Uterus (tissue), 4 donors: ENCODE measurements around the gene TPD52L2. TPM values are rescaled to one million over a fixed set of nuclear protein-coding genes. Genes with fewer than 3 reads are reported as not detected.
"Not testable (repeated sequence)": the region's sequence is repeated elsewhere in the genome, so short reads cannot be mapped to it uniquely, and the experiment has no call there.

Experiments
- DNase-seq, 2 donors: peaks; one replicate each; pipeline ENCODE4 v3.0.0-alpha.2; 2019 to 2020
- H3K27ac ChIP-seq, 2 donors: fragments of 200-600 bp; sonication (generic); 1 replicate in 1 of 2; 2 replicates in 1 of 2; pipeline ENCODE4 v1.5.1; 2016 to 2018
- H3K27me3 ChIP-seq, 2 donors: fragments of 200-600 bp; sonication (generic); one replicate each; pipeline ENCODE4 v1.5.1; 2018 to 2019; ENCODE audit warnings: control low read depth in 1 of 2
- H3K36me3 ChIP-seq, 2 donors: fragments of 200-600 bp; sonication (generic); one replicate each; pipeline ENCODE4 v1.5.1; 2019; ENCODE audit warnings: control low read depth in 1 of 2
- H3K4me1 ChIP-seq, 2 donors: fragments of 200-600 bp; sonication (generic); one replicate each; pipeline ENCODE4 v1.5.1; 2018 to 2019; ENCODE audit warnings: control low read depth in 1 of 2
- H3K4me3 ChIP-seq, 2 donors: fragments of 200-600 bp; sonication (generic); 1 replicate in 1 of 2; 2 replicates in 1 of 2; pipeline ENCODE4 v1.5.1; 2018 to 2019; ENCODE audit warnings: mild to moderate bottlenecking in 1 of 2
- H3K9me3 ChIP-seq, 2 donors: fragments of 200-600 bp; sonication (generic); one replicate each; pipeline ENCODE4 v1.5.1; 2019; ENCODE audit warnings: control low read depth in 1 of 2
- CTCF ChIP-seq, 4 experiments: fragments of 200-600 bp in 2 of 4; fragments of 450-650 bp in 2 of 4; sonication (generic) in 2 of 4; IDR thresholded peaks; one replicate each; pipeline ENCODE4 v1.5.1; 2016 to 2019; ENCODE audit warnings: antibody characterized with exemption in 4 of 4, mild to moderate bottlenecking in 2 of 4, moderate library complexity in 1 of 4
- POLR2A ChIP-seq, 2 donors: fragments of 450-650 bp; IDR thresholded peaks; one replicate each; pipeline ENCODE4 v1.6.1; 2016; ENCODE audit warnings: antibody characterized with exemption in 2 of 2, mild to moderate bottlenecking in 1 of 2, moderate library complexity in 1 of 2
- intact Hi-C: fragments of 100-400 bp; cut with DNase I; formaldehyde crosslinking; loops from one replicate; pipeline ENCODE4 v1.15.1; 2023; ENCODE audit warnings: low total_unique reads
- total RNA-seq, 4 donors: library from RNA; depleted of rRNA in 3 of 4; stranded (reverse); fragments of >200 nt in 3 of 4; gene quantifications; one replicate each; pipeline versions ENCODE4 v1.1.0 to v1.2.4, GENCODE V29; 2014 to 2023
- donor health status: DM: yes; HTN: yes; CAD: no.

Gene TPD52L2
- total RNA-seq, 4 donors from 2014 or later: 44.1 to 77.8 (median 62.0) TPM

GRCh38 chr20:63926298-63926697 is 61.2 kb downstream of the TPD52L2 start:
- no peak overlapping the region for H3K27ac ChIP-seq
- no peaks in the 10 kb centered on the region for H3K4me1 ChIP-seq
- no peaks in the 10 kb centered on the region for H3K27me3 ChIP-seq
- H3K9me3 ChIP-seq: no peaks in the 10 kb centered on the region
- no peak for DNase-seq
- intact Hi-C loops: no loop called here
- no peaks in the 10 kb centered on the region for H3K36me3 ChIP-seq
- H3K4me3 ChIP-seq: no peak overlapping the region
- TF ChIP-seq CTCF (IDR thresholded peaks at IDR 0.05) (no peak), POLR2A (IDR thresholded peaks at IDR 0.05) (no peak)

GRCh38 chr20:63929071-63929470 is 64.0 kb downstream of the TPD52L2 start:
- Histone ChIP-seq H3K9me3 (no peaks in the 10 kb centered on the region), H3K27ac (no peak overlapping the region), H3K36me3 (no peaks in the 10 kb centered on the region), H3K27me3 (no peaks in the 10 kb centered on the region), H3K4me3 (no peak overlapping the region), H3K4me1 (no peaks in the 10 kb centered on the region)
- no peak for DNase-seq
- TF ChIP-seq POLR2A (IDR thresholded peaks at IDR 0.05) (no peak), CTCF (IDR thresholded peaks at IDR 0.05) (no peak)
- intact Hi-C loops: no loop called here

GRCh38 chr20:63929473-63929883 is 64.4 kb downstream of the TPD52L2 start:
- H3K27ac ChIP-seq, DNase-seq, H3K9me3 ChIP-seq, H3K36me3 ChIP-seq, H3K4me1 ChIP-seq, intact Hi-C loops, H3K27me3 ChIP-seq, H3K4me3 ChIP-seq: not testable (repeated sequence)

GRCh38 chr20:63930971-63931553 is 66.0 kb downstream of the TPD52L2 start:
- Histone ChIP-seq H3K9me3 (no peaks in the 10 kb centered on the region), H3K4me1 (no peaks in the 10 kb centered on the region), H3K27ac (no peak overlapping the region), H3K4me3 (no peak overlapping the region), H3K27me3 (no peaks in the 10 kb centered on the region), H3K36me3 (no peaks in the 10 kb centered on the region)
- no peak for TF ChIP-seq POLR2A (IDR thresholded peaks at IDR 0.05)
- no peak for TF ChIP-seq CTCF (IDR thresholded peaks at IDR 0.05)
- intact Hi-C loops: no loop called here
- DNase-seq: no peak

- Histone ChIP-seq H3K9me3 (no peaks in the 10 kb centered on the region), H3K27ac (no peak overlapping the region), H3K4me1 (no peaks in the 10 kb centered on the region), H3K36me3 (no peaks in the 10 kb centered on the region), H3K4me3 (no peak overlapping the region), H3K27me3 (no peaks in the 10 kb centered on the region)
- DNase-seq: no peak
- no peak for TF ChIP-seq POLR2A (IDR thresholded peaks at IDR 0.05)
- TF ChIP-seq CTCF (IDR thresholded peaks at IDR 0.05): no peak
- intact Hi-C loops: no loop called here
Measured at GRCh38 chr20:63931735-63932134, 66.7 kb downstream of the TPD52L2 start.
